HUES64 (cell line): ENCODE results near the gene STX7.

Experiments used
- H3K27ac ChIP-seq: 2 replicates; pipeline ENCODE4 v1.7.0; 2013; ENCODE audit warnings: low read depth, low read length, inconsistent platforms
- H3K27me3 ChIP-seq: 2 replicates; pipeline ENCODE4 v1.6.1; 2013; ENCODE audit warnings: mild to moderate bottlenecking, low read length; ENCODE audit not compliant: insufficient read depth
- H3K36me3 ChIP-seq: 2 replicates; pipeline ENCODE4 v1.6.1; 2013; ENCODE audit warnings: mild to moderate bottlenecking, low read length; ENCODE audit not compliant: insufficient read depth
- H3K4me1 ChIP-seq: 2 replicates; pipeline ENCODE4 v1.6.1; 2013; ENCODE audit warnings: mild to moderate bottlenecking, low read length, moderate library complexity; ENCODE audit not compliant: insufficient read depth
- H3K4me3 ChIP-seq: 2 replicates; pipeline ENCODE4 v1.5.1; 2013; ENCODE audit warnings: mild to moderate bottlenecking, low read length, moderate library complexity
- H3K9ac ChIP-seq: 2 replicates; pipeline ENCODE4 v1.6.1; 2013; ENCODE audit warnings: mild to moderate bottlenecking, low read depth, low read length
- H3K9me3 ChIP-seq: 2 replicates; pipeline ENCODE4 v1.6.1; 2013; ENCODE audit warnings: low read depth, low read length; ENCODE audit not compliant: insufficient read depth
- WGBS: fragments of 150-250, 120-280 bp; methylation state at CpG from one replicate; pipeline ENCODE4 v1.1.7; 2013; ENCODE audit warnings: missing lambda C conversion rate; 5-methylcytosine and 5-hydroxymethylcytosine counted together

Gene STX7

DNA sequence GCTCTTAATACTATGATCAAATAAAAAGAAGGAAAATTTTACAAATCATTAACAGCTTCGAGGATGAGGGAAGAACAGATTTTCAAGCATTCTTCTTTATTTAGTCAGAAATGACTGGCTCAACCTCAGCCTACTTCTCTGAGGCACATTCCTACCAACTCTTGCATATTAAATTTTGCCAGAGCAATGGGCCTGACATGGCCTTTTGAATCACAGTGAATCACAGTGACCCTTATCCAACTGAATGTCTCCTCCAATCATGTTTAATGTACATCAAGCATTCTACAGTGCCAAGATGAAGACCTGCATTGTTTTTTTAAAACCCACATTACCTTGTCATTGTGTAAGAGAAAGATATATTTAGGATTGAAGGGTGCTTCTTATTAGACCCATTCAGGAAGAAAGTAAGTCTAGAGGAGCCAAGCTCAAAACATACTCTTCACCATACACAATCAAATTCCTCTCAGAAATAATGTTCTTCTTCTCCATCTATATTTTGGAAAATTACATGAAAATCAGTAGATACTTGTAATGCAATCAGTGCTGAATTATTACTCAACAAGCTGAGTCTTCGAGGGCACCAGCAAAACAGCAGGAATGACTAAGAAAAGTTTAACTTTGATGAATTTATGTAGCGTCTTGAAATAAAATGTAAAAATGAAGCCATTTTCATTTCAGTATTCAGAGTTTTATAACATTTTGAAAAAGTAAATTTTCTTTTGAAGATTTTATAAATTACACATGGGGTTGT lies 67.5 kb downstream of the STX7 start:
- no peak overlapping the region for H3K4me3 ChIP-seq
- H3K9ac ChIP-seq: no peak overlapping the region
- H3K27ac ChIP-seq: no peak overlapping the region
- H3K36me3 ChIP-seq: no peaks in the 10 kb centered on the region
- 79% methylated on average over 3 of the region's 3 CpGs for WGBS
- H3K9me3 ChIP-seq: peaks cover 15% of the 10 kb centered on the region
- no peaks in the 10 kb centered on the region for H3K27me3 ChIP-seq
- peaks cover 15% of the 10 kb centered on the region for H3K4me1 ChIP-seq

DNA sequence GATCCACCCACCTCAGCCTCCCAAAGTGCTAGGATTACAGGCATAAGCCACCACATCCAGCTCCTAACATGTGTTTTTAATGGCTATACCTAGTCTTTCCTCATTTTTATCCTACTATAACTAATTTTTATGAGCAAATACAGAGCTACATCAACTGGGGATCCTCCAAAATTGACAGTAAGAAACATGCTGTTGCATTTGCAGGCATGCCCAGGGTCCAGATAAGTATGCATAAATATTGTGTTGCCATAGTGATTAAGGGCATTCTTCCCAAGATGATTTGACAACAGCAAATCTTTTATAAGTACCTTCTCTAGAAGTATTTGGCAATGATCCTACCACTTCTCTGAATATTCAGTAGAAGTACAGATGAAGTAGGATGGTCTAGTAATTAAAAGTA lies 69.7 kb downstream of the STX7 start:
- H3K27ac ChIP-seq: no peak overlapping the region

DNA sequence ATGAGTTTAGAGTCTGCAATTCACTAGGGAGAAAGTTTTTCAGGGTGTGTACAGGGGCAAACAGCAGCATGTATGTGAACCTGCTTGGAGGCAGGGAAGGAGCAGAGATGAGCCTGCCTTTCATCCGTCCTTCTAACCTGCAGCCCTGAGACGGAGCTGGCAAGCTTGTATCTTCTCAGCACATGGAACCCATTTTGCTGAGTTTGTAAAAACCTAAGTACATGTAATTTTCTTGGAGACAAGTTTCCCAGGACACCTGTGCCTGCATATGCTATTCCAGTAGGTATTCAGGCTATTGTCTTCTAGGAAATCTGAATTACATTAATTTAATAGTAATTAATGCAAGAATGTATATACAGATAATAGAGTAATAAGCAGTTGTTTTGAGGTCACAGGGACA lies 82.8 kb downstream of the STX7 start:
- H3K27me3 ChIP-seq: no peaks in the 10 kb centered on the region
- WGBS: 92% methylated on average over 2 of the region's 2 CpGs

More for the DNA sequence above, 69.7 kb downstream of the STX7 start:
- H3K9ac ChIP-seq: no peak overlapping the region
- peaks cover 15% of the 10 kb centered on the region for H3K4me1 ChIP-seq
- H3K9me3 ChIP-seq: peaks cover 15% of the 10 kb centered on the region
- H3K4me3 ChIP-seq: no peak overlapping the region
- no peaks in the 10 kb centered on the region for H3K36me3 ChIP-seq
- no peaks in the 10 kb centered on the region for H3K27me3 ChIP-seq

DNA sequence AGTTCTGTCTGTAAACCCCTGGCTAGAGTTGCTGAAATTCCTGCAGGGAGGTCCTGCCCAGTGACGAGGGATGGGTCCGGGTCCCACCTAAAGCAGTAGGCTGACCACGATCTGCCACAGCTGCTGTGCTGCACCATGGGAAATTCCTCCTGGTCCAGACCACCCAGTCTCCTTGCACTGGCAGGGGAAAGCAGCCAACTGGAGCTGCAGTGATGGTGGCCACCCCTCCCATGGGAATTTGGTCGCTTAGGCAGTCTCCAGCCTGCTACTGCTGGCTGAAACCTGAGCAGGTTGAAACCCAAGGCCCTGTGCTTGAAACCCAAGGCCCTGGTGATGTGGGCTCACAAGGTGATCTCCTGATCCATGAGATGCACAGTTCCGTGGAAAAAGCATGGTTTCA lies 87.7 kb downstream of the STX7 start:
- H3K9me3 ChIP-seq: no peaks in the 10 kb centered on the region
- no peaks in the 10 kb centered on the region for H3K27me3 ChIP-seq
- H3K4me1 ChIP-seq: no peaks in the 10 kb centered on the region
- H3K9ac ChIP-seq: no peak overlapping the region
- no peak overlapping the region for H3K4me3 ChIP-seq
- no peaks in the 10 kb centered on the region for H3K36me3 ChIP-seq
- H3K27ac ChIP-seq: no peak overlapping the region
- WGBS: 83% methylated on average over 5 of the region's 5 CpGs

More for the DNA sequence above, 82.8 kb downstream of the STX7 start:
- H3K4me1 ChIP-seq: no peaks in the 10 kb centered on the region
- no peaks in the 10 kb centered on the region for H3K36me3 ChIP-seq
- H3K9me3 ChIP-seq: no peaks in the 10 kb centered on the region
- no peak overlapping the region for H3K27ac ChIP-seq
- no peak overlapping the region for H3K4me3 ChIP-seq
- no peak overlapping the region for H3K9ac ChIP-seq

DNA sequence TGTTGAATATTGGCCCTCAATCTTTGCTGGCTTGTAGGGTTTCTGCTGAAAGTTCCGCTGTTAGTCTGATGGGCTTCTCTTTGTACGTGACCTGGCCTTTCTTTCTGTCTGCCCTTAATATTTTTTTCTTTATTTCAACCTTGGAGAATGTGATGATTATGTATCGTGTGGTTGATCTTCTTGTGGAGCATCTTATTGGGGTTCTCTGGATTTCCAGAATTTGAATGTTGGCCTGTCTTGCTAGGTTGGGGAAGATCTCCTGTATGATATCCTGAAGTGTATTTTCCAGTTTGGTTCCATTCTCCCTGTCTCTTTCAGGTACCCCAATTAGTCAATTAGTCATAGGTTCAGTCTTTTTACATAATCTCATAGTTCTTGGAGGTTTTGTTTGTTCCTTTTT lies 89.1 kb downstream of the STX7 start:
- WGBS: 93% methylated on average over 3 of the region's 3 CpGs
- Histone ChIP-seq H3K27me3 (no peaks in the 10 kb centered on the region), H3K27ac (no peak overlapping the region), H3K9ac (no peak overlapping the region), H3K36me3 (no peaks in the 10 kb centered on the region), H3K4me1 (no peaks in the 10 kb centered on the region), H3K9me3 (no peaks in the 10 kb centered on the region), H3K4me3 (no peak overlapping the region)

DNA sequence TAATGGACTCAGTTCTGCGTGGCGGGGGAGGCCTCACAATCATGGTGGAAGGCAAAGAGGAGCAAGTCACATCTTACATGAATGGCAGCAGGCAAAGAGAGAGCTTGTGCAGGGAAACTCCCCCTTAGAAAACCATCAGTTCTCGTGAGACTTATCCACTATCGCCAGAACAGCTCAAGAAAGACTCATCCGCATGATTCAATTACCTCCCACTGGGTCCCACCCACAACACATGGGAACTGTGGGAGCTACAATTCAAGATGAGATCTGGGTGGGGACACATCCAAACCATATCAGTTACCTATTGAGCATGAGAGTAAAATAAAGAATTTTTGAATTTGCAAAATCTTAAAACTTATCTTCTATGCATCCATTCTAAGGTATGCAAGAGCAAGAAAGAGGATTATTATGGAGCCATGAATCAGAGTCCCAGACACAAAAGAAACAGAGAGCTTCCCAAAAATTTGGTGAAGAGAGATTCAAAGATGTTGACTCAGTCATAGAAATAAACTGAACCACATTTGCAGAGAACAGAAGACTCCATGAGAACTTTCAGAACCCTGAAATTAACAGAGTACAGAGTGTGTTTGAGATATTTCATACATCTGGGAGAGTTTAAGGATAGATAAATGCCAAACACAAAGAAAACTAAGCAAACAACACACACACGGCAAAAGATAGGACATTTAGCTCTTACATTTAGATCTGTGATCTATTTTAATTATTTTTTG lies 94.5 kb downstream of the STX7 start:
- Histone ChIP-seq H3K36me3 (no peaks in the 10 kb centered on the region), H3K27ac (no peak overlapping the region), H3K27me3 (no peaks in the 10 kb centered on the region), H3K9me3 (0 out of 2 replicates have a peak, but pooled peaks cover 9% of the 10 kb centered on the region), H3K9ac (no peak overlapping the region), H3K4me3 (no peak overlapping the region), H3K4me1 (no peaks in the 10 kb centered on the region)
- WGBS: 94% methylated on average over 5 of the region's 6 CpGs

DNA sequence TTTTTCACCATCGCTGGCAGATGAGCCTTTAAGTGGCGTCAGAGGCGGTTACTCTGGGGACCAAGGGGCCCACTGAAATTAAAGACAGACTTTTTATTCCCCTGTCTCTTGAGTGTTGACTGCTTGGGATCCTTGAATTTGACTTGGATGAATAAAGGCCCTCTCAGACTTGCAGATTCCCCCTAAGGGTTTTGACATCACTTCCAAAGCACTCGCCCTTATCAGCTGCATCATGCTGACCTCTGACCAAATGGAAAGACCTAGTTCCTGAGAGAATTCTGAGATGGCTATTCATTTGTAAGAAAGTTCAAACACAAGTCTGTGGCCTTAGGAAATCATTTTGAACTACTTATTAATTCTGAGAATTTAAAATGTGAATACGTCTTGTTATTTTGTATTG lies 98.2 kb downstream of the STX7 start:
- Histone ChIP-seq H3K27ac (no peak overlapping the region), H3K9ac (no peak overlapping the region), H3K4me3 (no peak overlapping the region), H3K36me3 (no peaks in the 10 kb centered on the region), H3K4me1 (no peaks in the 10 kb centered on the region), H3K27me3 (no peaks in the 10 kb centered on the region), H3K9me3 (0 out of 2 replicates have a peak, but pooled peaks cover 9% of the 10 kb centered on the region)
- WGBS: 82% methylated on average over 4 of the region's 5 CpGs

DNA sequence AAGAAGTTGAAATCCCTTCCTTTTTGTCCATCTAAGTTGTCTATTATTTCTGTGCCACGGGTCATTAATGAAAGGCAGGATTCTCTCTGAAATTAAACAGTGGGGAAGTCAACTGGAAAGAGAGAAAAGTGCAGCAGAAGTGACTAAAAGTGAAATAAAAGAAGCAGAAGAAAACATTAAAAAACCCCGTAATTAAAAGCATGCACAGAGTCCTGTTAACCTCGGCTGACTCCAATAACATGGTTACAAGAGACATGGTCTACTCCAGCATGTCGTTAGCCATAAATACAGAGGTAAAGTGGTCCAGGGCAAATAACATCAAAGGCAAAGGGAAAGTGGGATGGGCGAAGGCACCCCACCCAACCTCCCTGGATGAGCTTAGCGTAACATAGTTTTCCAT lies 98.6 kb downstream of the STX7 start:
- H3K27ac ChIP-seq: no peak overlapping the region
- H3K27me3 ChIP-seq: no peaks in the 10 kb centered on the region
- 91% methylated on average over 5 of the region's 6 CpGs for WGBS

DNA sequence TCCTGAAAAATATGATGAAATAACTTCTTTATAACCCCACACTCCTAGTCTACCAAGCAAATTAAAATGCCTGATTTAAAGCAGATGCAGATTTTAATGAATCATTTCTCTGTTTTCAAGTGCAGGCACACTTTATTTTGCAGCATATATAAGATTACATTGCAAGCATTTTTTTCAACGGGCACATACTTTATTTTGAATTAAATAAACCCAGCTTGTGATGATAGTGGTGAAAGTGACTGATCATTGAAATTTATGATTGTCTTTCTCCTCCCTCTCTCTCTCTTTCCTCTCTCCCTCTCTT lies 99.5 kb downstream of the STX7 start:
- Histone ChIP-seq H3K9me3 (0 out of 2 replicates have a peak, but pooled peaks cover 9% of the 10 kb centered on the region), H3K4me1 (no peaks in the 10 kb centered on the region), H3K36me3 (no peaks in the 10 kb centered on the region), H3K9ac (no peak overlapping the region), H3K27ac (no peak overlapping the region), H3K27me3 (no peaks in the 10 kb centered on the region), H3K4me3 (no peak overlapping the region)
- no CpG with 5 or more reads among the region's 1 CpG for WGBS

More for the DNA sequence above, 98.6 kb downstream of the STX7 start:
- Histone ChIP-seq H3K9ac (no peak overlapping the region), H3K4me3 (no peak overlapping the region), H3K9me3 (0 out of 2 replicates have a peak, but pooled peaks cover 9% of the 10 kb centered on the region), H3K36me3 (no peaks in the 10 kb centered on the region), H3K4me1 (no peaks in the 10 kb centered on the region)

DNA sequence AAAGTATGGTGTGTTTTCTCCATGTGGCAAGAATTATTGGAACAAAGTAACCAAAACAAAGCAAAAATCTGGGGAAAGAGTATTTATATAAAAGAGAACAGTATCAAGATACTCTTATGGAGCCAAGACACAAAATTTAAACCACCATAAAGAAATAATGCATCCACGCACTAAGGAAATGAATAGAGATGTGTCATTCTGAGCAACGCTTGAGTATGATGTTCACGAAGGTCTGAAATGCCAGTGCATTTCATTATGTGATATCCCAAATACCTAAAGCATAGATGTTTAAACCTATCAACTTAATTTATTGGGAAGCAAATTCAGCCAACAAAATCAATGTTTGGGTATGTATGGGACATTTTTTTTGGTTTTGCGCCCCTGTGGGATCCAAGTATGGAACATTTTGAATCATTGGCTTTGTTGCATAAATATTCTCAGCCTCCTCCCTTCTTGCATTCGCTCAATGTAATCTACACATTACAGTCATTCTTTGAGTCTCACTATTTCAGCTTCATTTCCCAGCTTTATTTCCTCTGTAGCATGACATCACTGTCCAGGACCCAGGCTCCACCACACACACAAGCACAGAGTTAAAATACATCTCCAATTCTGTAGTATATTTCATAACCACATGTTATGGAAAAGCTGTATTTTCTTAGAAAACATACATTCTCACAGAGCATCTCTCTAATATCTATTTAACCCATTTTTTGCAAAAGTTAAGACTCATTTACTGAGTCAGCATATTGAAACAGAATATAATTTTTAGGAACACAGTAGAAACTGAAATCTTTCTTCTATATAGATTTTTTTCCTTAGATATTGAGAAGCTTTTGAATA lies 100.0 kb downstream of the STX7 start:
- H3K27ac ChIP-seq: no peak overlapping the region
- 0 out of 2 replicates have a peak, but pooled peaks cover 7% of the 10 kb centered on the region for H3K9me3 ChIP-seq
- H3K4me3 ChIP-seq: no peak overlapping the region
- H3K4me1 ChIP-seq: no peaks in the 10 kb centered on the region
- 97% methylated on average over 3 of the region's 5 CpGs for WGBS
- H3K36me3 ChIP-seq: no peaks in the 10 kb centered on the region
- no peak overlapping the region for H3K9ac ChIP-seq
- no peaks in the 10 kb centered on the region for H3K27me3 ChIP-seq

DNA sequence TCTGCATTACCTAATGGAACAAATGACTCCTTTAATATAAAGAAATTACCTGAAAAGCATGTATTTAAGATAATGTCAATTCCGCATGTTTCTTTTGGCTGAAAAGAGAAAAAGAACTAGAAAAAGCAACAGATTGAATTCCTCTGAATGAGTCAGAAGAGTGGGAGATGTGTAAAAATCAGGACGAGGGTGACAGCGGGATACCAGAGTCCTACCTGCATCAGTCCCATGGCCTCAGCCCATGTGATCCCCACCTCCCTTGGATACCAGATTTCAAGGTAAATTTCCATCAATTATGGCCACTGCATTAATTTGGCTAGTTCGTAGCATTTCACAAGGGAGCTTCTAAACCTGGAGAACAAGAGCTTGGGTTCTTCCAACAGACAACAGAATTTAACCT lies 101.6 kb downstream of the STX7 start:
- Histone ChIP-seq H3K36me3 (no peaks in the 10 kb centered on the region), H3K27me3 (no peaks in the 10 kb centered on the region), H3K4me3 (no peak overlapping the region), H3K27ac (no peak overlapping the region), H3K4me1 (0 out of 2 replicates have a peak, but pooled peaks cover under 1% of the 10 kb centered on the region), H3K9me3 (0 out of 2 replicates have a peak, but pooled peaks cover 2% of the 10 kb centered on the region), H3K9ac (no peak overlapping the region)
- 86% methylated on average over 4 of the region's 4 CpGs for WGBS
